Measurements from ENCODE around the gene NFYC. TPM values are rescaled to one million over a fixed set of nuclear protein-coding genes. Genes with fewer than 3 reads are reported as not detected.

The NFYC gene
- total and polyA plus RNA-seq, 2 experiments from 2014 or later: 36.2 to 42.7 TPM

GRCh38 chr1:40803902-40804301 is 112.4 kb downstream of the NFYC start (continued):
- no peak for TF ChIP-seq CTCF (conservative IDR thresholded peaks at IDR 0.05; ENCODE audit: low read depth in 2 of 2)
- TF ChIP-seq POLR2AphosphoS5 (IDR thresholded peaks at IDR 0.05; ENCODE audit: low read depth): no peak

GRCh38 chr1:40806240-40806639 is 114.7 kb downstream of the NFYC start:
- H3K9me3 Mint-ChIP-seq: no peaks in the 10 kb centered on the region
- Histone ChIP-seq H3K36me3 (ENCODE audit: insufficient read depth) (no peaks in the 10 kb centered on the region), H3K4me2 (no peak overlapping the region), H3K27ac (ENCODE audit: low read depth) (no peak overlapping the region), H3K9me2 (ENCODE audit: insufficient read depth) (no peaks in the 10 kb centered on the region), H4K20me1 (replicated peaks; ENCODE audit: insufficient read depth) (no peaks in the 10 kb centered on the region), H3K27me3 (ENCODE audit: insufficient read depth) (peaks cover 8% of the 10 kb centered on the region; the same call in 1 of the 2 replicates), H3F3A (replicated peaks; ENCODE audit: low read depth) (no peaks in the 10 kb centered on the region; the same call in 1 of the 2 replicates), H3K4me3 (no peak overlapping the region), H2AFZ (no peak overlapping the region; the same call in 1 of the 2 replicates), H3K79me2 (replicated peaks; ENCODE audit: insufficient read depth) (no peaks in the 10 kb centered on the region), H3K4me1 (ENCODE audit: insufficient read depth) (peaks cover 40% of the 10 kb centered on the region)
- no peak overlapping the region for H3K4me3 Mint-ChIP-seq
- H3K36me3 Mint-ChIP-seq (ENCODE audit: low read depth): no peaks in the 10 kb centered on the region; the same call in 2 of the 3 replicates
- peaks cover 15% of the 10 kb centered on the region for H3K27me3 Mint-ChIP-seq (ENCODE audit: insufficient read depth, low read depth, poor library complexity)
- ATAC-seq (no peak), DNase-seq (ENCODE audit: low spot score) (no peak)
- no peak overlapping the region for H3K27ac Mint-ChIP-seq
- peaks cover 43% of the 10 kb centered on the region for H3K4me1 Mint-ChIP-seq
- no peak for TF ChIP-seq ZNF114 (CRISPR knock-in tag; IDR thresholded peaks at IDR 0.05)
- TF ChIP-seq EZH2 (IDR thresholded peaks at IDR 0.05; ENCODE audit: low read depth, unreplicated experiment): no peak
- TF ChIP-seq ETS1 (IDR thresholded peaks at IDR 0.05): no peak
- TF ChIP-seq CTCF (conservative IDR thresholded peaks at IDR 0.05; ENCODE audit: low read depth in 2 of 2): no peak
- TF ChIP-seq STAT1 (IDR thresholded peaks at IDR 0.05; ENCODE audit: unreplicated experiment): no peak
- no peak for TF ChIP-seq EZH2phosphoT487 (IDR thresholded peaks at IDR 0.05; ENCODE audit: unreplicated experiment)
- TF ChIP-seq CREB1 (CRISPR knock-in tag; IDR thresholded peaks at IDR 0.05; ENCODE audit: low read depth): no peak
- TF ChIP-seq POLR2AphosphoS5 (IDR thresholded peaks at IDR 0.05; ENCODE audit: low read depth): no peak
- no peak for TF ChIP-seq ZNF331 (CRISPR knock-in tag; IDR thresholded peaks at IDR 0.05; ENCODE audit: low read depth)
- TF ChIP-seq NANOG (IDR thresholded peaks at IDR 0.05; ENCODE audit: borderline replicate concordance): no peak
- TF ChIP-seq REST (IDR thresholded peaks at IDR 0.05; ENCODE audit: unreplicated experiment): no peak
- no peak for TF ChIP-seq JUNB (IDR thresholded peaks at IDR 0.05; ENCODE audit: unreplicated experiment)

Measured in GM23338 (cell line).